ENCODE results near the gene STK38L. TPM values are rescaled to one million over a fixed set of nuclear protein-coding genes. Genes with fewer than 3 reads are reported as not detected.

The STK38L gene
- total RNA-seq, 1 donor from 2014 or later: 72.2 TPM

GRCh38 chr12:27309995-27310315 is 65.9 kb downstream of the STK38L start:
- DNase-seq (ENCODE audit: low read depth in 2 of 2): no peak

GRCh38 chr12:27316947-27317346 is 72.9 kb downstream of the STK38L start:
- no peak for DNase-seq (ENCODE audit: low read depth in 2 of 2)

- peak in 1 of 2 donors; percentile 64 for DNase-seq (ENCODE audit: low read depth in 2 of 2)
These were observed 75.3 kb downstream of the STK38L start for GRCh38 chr12:27319409-27319808.

GRCh38 chr12:27319848-27320247 is 75.8 kb downstream of the STK38L start:
- peak in 1 of 2 donors; percentile 8 for DNase-seq (ENCODE audit: low read depth in 2 of 2)

- DNase-seq (ENCODE audit: low read depth in 2 of 2): no peak
These were observed 80.4 kb downstream of the STK38L start for GRCh38 chr12:27324530-27324929.

- no peak for DNase-seq (ENCODE audit: low read depth in 2 of 2)
These were observed 86.8 kb downstream of the STK38L start for GRCh38 chr12:27330846-27331245.

GRCh38 chr12:27331291-27331926 is 87.3 kb downstream of the STK38L start:
- peak; percentile 63 to 98 for DNase-seq (ENCODE audit: low read depth in 2 of 2)

- DNase-seq (ENCODE audit: low read depth in 2 of 2): peak in 1 of 2 donors; percentile 28
These were observed 87.8 kb downstream of the STK38L start for GRCh38 chr12:27331927-27332324.

GRCh38 chr12:27332407-27332713 is 88.3 kb downstream of the STK38L start:
- no peak for DNase-seq (ENCODE audit: low read depth in 2 of 2)

- peak; percentile 70 to 74 for DNase-seq (ENCODE audit: low read depth in 2 of 2)
These were observed 88.8 kb downstream of the STK38L start, which contains the start of gene BMAL2 for GRCh38 chr12:27332714-27333402. BMAL2 (plus strand) TSS chr12:27332836; CDS start chr12:27333073, 237 bp downstream.

GRCh38 chr12:27333403-27334009 is 89.4 kb downstream of the STK38L start:
- peak; percentile 32 to 34 for DNase-seq (ENCODE audit: low read depth in 2 of 2)

GRCh38 chr12:27334042-27334720 is 90.1 kb downstream of the STK38L start:
- peak in 1 of 2 donors; percentile 8 for DNase-seq (ENCODE audit: low read depth in 2 of 2)

- DNase-seq (ENCODE audit: low read depth in 2 of 2): no peak
These were observed 90.6 kb downstream of the STK38L start for GRCh38 chr12:27334721-27335082.

- DNase-seq (ENCODE audit: low read depth in 2 of 2): no peak
These were observed 91.5 kb downstream of the STK38L start for GRCh38 chr12:27335364-27336281.

GRCh38 chr12:27336282-27336653 is 92.2 kb downstream of the STK38L start:
- DNase-seq (ENCODE audit: low read depth in 2 of 2): no peak

GRCh38 chr12:27337376-27337775 is 93.3 kb downstream of the STK38L start:
- DNase-seq (ENCODE audit: low read depth in 2 of 2): no peak

GRCh38 chr12:27338473-27338872 is 94.4 kb downstream of the STK38L start:
- no peak for DNase-seq (ENCODE audit: low read depth in 2 of 2)

GRCh38 chr12:27340971-27341370 is 96.9 kb downstream of the STK38L start:
- DNase-seq (ENCODE audit: low read depth in 2 of 2): peak in 1 of 2 donors; percentile 25

- DNase-seq (ENCODE audit: low read depth in 2 of 2): peak in 1 of 2 donors; percentile 20
These were observed 98.5 kb downstream of the STK38L start for GRCh38 chr12:27342536-27342935.

- peak; percentile 27 to 91 for DNase-seq (ENCODE audit: low read depth in 2 of 2)
These were observed 99.3 kb downstream of the STK38L start for GRCh38 chr12:27343255-27344000.

- DNase-seq (ENCODE audit: low read depth in 2 of 2): no peak
These were observed 100.2 kb downstream of the STK38L start for GRCh38 chr12:27344246-27344645.

All from lung microvascular endothelial cell (primary cell).